Lung (tissue), 12 donors: ENCODE measurements around the gene PRKCD. TPM values are rescaled to one million over a fixed set of nuclear protein-coding genes. Genes with fewer than 3 reads are reported as not detected.

Experiments
- ATAC-seq: fragments of 200-7000 bp; cut with Tn5 transposase; one replicate; pipeline ENCODE4 v1.9.1; 2020; ENCODE audit warnings: moderate number of reproducible peaks; ENCODE audit not compliant: insufficient read depth, low FRiP score
- DNase-seq, 3 donors: peaks; one replicate each; pipeline ENCODE4 v3.0.0-alpha.2; 2013 to 2017
- H3K27ac ChIP-seq, 2 donors: one replicate each; pipeline ENCODE4 v1.5.1; 2013; ENCODE audit warnings: mild to moderate bottlenecking in 2 of 2, moderate library complexity in 2 of 2, control low read depth in 1 of 2, inconsistent platforms in 1 of 2, low read depth in 1 of 2, low read length in 1 of 2
- H3K27me3 ChIP-seq, 3 donors: one replicate each; pipeline ENCODE4 v1.5.1; 2013; ENCODE audit warnings: low read length in 2 of 3; ENCODE audit not compliant: control insufficient read depth in 3 of 3, insufficient read depth in 3 of 3
- H3K36me3 ChIP-seq, 4 donors: one replicate each; pipeline ENCODE4 v1.5.1; 2013; ENCODE audit warnings: low read length in 4 of 4, mild to moderate bottlenecking in 1 of 4, moderate library complexity in 1 of 4; ENCODE audit not compliant: control insufficient read depth in 4 of 4, insufficient read depth in 4 of 4
- H3K4me1 ChIP-seq, 5 donors: one replicate each; pipeline ENCODE4 v1.5.1; 2013; ENCODE audit warnings: low read length in 5 of 5, mild to moderate bottlenecking in 2 of 5, moderate library complexity in 1 of 5; ENCODE audit not compliant: control insufficient read depth in 5 of 5, insufficient read depth in 5 of 5
- H3K4me3 ChIP-seq: one replicate; pipeline ENCODE4 v1.5.1; 2013; ENCODE audit warnings: mild to moderate bottlenecking, control low read depth, moderate library complexity
- H3K9ac ChIP-seq, 2 donors: one replicate each; pipeline ENCODE4 v1.5.1; 2013; ENCODE audit warnings: low read length in 2 of 2, control low read depth in 1 of 2; ENCODE audit not compliant: insufficient read depth in 1 of 2
- H3K9me3 ChIP-seq, 4 donors: one replicate each; pipeline ENCODE4 v1.5.1; 2013; ENCODE audit warnings: low read length in 3 of 4, mild to moderate bottlenecking in 1 of 4, moderate library complexity in 1 of 4; ENCODE audit not compliant: control insufficient read depth in 4 of 4, insufficient read depth in 3 of 4
- WGBS, 2 donors: extraction: QIAGEN DNeasy Blood & Tissue Kit; methylation state at CpG; one replicate each; pipeline ENCODE4 v1.1.7; 2013; 5-methylcytosine and 5-hydroxymethylcytosine counted together
- polyA plus RNA-seq, 2 donors: library from polyadenylated mRNA; stranded (reverse); fragments of 200-250 nt; gene quantifications; one replicate each; pipeline ENCODE4 v1.2.1, GENCODE V29; 2013
- total RNA-seq, 2 donors: library from RNA; depleted of rRNA in 1 of 2; stranded (reverse); fragments of >200 nt in 1 of 2; gene quantifications; one replicate each; pipeline ENCODE4 v1.2.1, GENCODE V29; 2014 to 2021
- TF ChIP-seq, protein P1 (sequence below): IDR thresholded peaks from 2 replicates; pipeline ENCODE4 v1.5.1; 2012; ENCODE audit warnings: mild to moderate bottlenecking; ENCODE audit errors: control extremely low read depth, extremely low read depth
- donor health status: control.
- donor health status: control.
- donor health status: Bipolar disorder and iron deficiency.
- donor health status: healthy.
- donor health status: DM: yes; HTN: yes; CAD: no.

The PRKCD gene
- total and polyA plus RNA-seq, 4 donors: 34.9 to 85.2 (median 65.9) TPM

- H3K4me3 ChIP-seq: peak within 1 kb of the TSS; percentile 97
- TF ChIP-seq, protein P1, sequence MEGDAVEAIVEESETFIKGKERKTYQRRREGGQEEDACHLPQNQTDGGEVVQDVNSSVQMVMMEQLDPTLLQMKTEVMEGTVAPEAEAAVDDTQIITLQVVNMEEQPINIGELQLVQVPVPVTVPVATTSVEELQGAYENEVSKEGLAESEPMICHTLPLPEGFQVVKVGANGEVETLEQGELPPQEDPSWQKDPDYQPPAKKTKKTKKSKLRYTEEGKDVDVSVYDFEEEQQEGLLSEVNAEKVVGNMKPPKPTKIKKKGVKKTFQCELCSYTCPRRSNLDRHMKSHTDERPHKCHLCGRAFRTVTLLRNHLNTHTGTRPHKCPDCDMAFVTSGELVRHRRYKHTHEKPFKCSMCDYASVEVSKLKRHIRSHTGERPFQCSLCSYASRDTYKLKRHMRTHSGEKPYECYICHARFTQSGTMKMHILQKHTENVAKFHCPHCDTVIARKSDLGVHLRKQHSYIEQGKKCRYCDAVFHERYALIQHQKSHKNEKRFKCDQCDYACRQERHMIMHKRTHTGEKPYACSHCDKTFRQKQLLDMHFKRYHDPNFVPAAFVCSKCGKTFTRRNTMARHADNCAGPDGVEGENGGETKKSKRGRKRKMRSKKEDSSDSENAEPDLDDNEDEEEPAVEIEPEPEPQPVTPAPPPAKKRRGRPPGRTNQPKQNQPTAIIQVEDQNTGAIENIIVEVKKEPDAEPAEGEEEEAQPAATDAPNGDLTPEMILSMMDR: no peak
- H3K9ac ChIP-seq: peak within 1 kb of the TSS; percentile 96 to 99
- H3K27ac ChIP-seq: peak within 1 kb of the TSS; percentile 97 to 98
- H3K36me3 ChIP-seq: peaks cover 0 to 5% (median 1%) of the 10 kb centered on the region in 4 donors
- 1 to 2% methylated on average over 41 of the region's 41 CpGs for WGBS, 2 donors
- no peaks in the 10 kb centered on the region for H3K27me3 ChIP-seq
- DNase-seq (peak; percentile 96 to 98 (median 98)), ATAC-seq (peak; percentile 92)
- peaks cover 0 to 24% (median 10%) of the 10 kb centered on the region in 5 donors for H3K4me1 ChIP-seq
- peaks cover 0 to 2% (median 0%) of the 10 kb centered on the region in 4 donors for H3K9me3 ChIP-seq
Observed at GRCh38 chr3:53130179-53131061, 30.6 kb upstream of the PRKCD start, which contains the start of gene RFT1. Gene RFT1 (minus strand): TSS chr3:53130435. CDS start chr3:53130400, 35 bp downstream.

DNA sequence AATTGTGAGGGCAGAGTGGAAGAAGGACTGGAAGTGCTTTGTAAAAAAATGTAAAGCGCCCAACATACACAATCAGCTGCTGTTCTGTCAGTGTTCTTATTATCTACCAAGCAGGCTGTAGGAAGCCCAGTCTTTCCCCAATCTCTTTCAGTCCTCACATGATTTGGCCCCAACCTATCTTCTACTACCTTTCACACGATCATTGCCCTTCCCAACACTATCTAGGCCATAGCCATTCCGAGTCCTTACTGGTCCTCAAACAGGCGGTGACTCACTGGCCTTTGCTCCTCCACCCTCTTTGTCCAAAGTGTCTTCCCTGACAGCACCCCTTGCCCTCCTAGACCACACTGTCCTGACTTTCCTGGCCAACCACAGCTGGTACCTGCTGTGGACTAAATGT is 29.9 kb upstream of the PRKCD start:
- DNase-seq: no peak
- ATAC-seq: no peak
- Histone ChIP-seq H3K27me3 (no peaks in the 10 kb centered on the region), H3K4me3 (no peak overlapping the region), H3K36me3 (peaks cover 0 to 2% (median 0%) of the 10 kb centered on the region in 4 donors), H3K9ac (peak overlapping the region in 1 of 2 donors; percentile 96), H3K9me3 (peaks cover 0 to 2% (median 0%) of the 10 kb centered on the region in 4 donors), H3K4me1 (peaks cover 0 to 24% (median 10%) of the 10 kb centered on the region in 5 donors), H3K27ac (peak overlapping the region; percentile 97 to 98)
- 87 to 88% methylated on average over 4 of the region's 4 CpGs for WGBS, 2 donors
- TF ChIP-seq, protein P1: no peak

GRCh38 chr3:53132347-53132746 is 28.7 kb upstream of the PRKCD start:
- ATAC-seq (no peak), DNase-seq (no peak)
- H3K9me3 ChIP-seq: peaks cover 0 to 2% (median 0%) of the 10 kb centered on the region in 4 donors
- WGBS, 2 donors: 69 to 91% methylated on average over 5 of the region's 5 CpGs
- TF ChIP-seq, protein P1: no peak
- H3K4me1 ChIP-seq: peaks cover 8 to 24% (median 10%) of the 10 kb centered on the region in 5 donors
- H3K27ac ChIP-seq: peak overlapping the region in 1 of 2 donors; percentile 39
- H3K27me3 ChIP-seq: no peaks in the 10 kb centered on the region
- no peak overlapping the region for H3K9ac ChIP-seq
- H3K36me3 ChIP-seq: no peaks in the 10 kb centered on the region
- no peak overlapping the region for H3K4me3 ChIP-seq
